SK-N-SH (cell line): ENCODE results near the gene TPD52L3.

Experiments used
- EZH2phosphoT487 ChIP-seq: fragments of 200-600 bp; sonication (generic); IDR thresholded peaks from 2 replicates; pipeline ENCODE4 v1.6.1; 2017; ENCODE audit warnings: low read depth, mixed run types, mild to moderate bottlenecking, antibody characterized with exemption, moderate library complexity, borderline replicate concordance
- JUND ChIP-seq: IDR thresholded peaks from 2 replicates; pipeline ENCODE4 v1.4.0; 2012
- RAD21 ChIP-seq: IDR thresholded peaks from 2 replicates; pipeline ENCODE4 v1.6.1; 2012; ENCODE audit warnings: mild to moderate bottlenecking, low read length
- YY1 ChIP-seq: IDR thresholded peaks from 2 replicates; pipeline ENCODE4 v1.4.0; 2012; ENCODE audit warnings: low read depth, mild to moderate bottlenecking
- TF ChIP-seq, protein P1 (sequence below): IDR thresholded peaks from 2 replicates; pipeline ENCODE4 v1.4.0; 2012; ENCODE audit warnings: low read depth, borderline replicate concordance
- TF ChIP-seq, protein P2 (sequence below): IDR thresholded peaks from 2 replicates; pipeline ENCODE4; 2012
- TF ChIP-seq, protein P3 (sequence below): fragments of 200-600 bp; sonication (generic); IDR thresholded peaks from 2 replicates; pipeline ENCODE4 v1.6.1; 2017; ENCODE audit warnings: antibody characterized with exemption, mild to moderate bottlenecking, moderate library complexity
- TF ChIP-seq, protein P4 (sequence below): fragments of 150-350 bp; IDR thresholded peaks from 2 replicates; pipeline ENCODE4 v1.6.1; 2017; ENCODE audit warnings: antibody characterized with exemption, low read length, low read depth, borderline replicate concordance

DNA sequence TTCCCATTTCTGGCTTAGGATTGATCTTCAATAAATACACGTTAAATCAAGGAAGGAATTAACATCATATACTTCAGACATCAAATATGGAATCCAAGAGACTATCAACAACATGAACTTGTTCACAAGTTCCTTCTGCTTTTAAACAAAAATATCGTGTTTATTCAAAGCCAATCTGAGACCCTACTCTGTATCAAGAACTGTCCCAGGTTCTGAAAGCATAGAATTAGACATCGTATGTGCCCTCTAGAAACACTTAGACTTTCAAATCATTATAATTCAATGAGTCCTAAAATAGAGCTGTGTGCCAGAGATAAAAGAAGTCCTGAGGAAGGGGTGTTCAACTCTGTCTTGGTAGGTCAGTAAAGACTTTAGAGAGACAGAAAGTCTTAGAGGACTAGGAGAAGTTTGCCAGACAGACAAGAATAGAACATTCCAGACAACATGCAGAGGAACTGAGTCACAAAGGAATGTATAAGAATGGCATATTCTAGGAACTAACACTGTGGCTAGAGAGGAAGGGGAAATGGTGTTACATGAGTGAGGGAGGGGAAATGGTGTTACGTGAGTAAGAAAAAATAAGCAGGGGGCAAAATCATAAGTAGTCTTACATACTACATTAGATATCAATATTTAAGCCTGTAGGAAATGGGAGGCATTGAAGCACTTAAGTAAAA lies 2.9 kb downstream of the TPD52L3 start:
- TF ChIP-seq, protein P1, sequence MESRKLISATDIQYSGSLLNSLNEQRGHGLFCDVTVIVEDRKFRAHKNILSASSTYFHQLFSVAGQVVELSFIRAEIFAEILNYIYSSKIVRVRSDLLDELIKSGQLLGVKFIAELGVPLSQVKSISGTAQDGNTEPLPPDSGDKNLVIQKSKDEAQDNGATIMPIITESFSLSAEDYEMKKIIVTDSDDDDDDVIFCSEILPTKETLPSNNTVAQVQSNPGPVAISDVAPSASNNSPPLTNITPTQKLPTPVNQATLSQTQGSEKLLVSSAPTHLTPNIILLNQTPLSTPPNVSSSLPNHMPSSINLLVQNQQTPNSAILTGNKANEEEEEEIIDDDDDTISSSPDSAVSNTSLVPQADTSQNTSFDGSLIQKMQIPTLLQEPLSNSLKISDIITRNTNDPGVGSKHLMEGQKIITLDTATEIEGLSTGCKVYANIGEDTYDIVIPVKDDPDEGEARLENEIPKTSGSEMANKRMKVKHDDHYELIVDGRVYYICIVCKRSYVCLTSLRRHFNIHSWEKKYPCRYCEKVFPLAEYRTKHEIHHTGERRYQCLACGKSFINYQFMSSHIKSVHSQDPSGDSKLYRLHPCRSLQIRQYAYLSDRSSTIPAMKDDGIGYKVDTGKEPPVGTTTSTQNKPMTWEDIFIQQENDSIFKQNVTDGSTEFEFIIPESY = no peak
- TF ChIP-seq, protein P2, sequence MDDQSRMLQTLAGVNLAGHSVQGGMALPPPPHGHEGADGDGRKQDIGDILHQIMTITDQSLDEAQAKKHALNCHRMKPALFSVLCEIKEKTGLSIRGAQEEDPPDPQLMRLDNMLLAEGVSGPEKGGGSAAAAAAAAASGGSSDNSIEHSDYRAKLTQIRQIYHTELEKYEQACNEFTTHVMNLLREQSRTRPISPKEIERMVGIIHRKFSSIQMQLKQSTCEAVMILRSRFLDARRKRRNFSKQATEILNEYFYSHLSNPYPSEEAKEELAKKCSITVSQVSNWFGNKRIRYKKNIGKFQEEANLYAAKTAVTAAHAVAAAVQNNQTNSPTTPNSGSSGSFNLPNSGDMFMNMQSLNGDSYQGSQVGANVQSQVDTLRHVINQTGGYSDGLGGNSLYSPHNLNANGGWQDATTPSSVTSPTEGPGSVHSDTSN = no peak
- TF ChIP-seq EZH2phosphoT487 (no peak), YY1 (no peak), JUND (no peak), RAD21 (no peak)
- TF ChIP-seq, protein P3, sequence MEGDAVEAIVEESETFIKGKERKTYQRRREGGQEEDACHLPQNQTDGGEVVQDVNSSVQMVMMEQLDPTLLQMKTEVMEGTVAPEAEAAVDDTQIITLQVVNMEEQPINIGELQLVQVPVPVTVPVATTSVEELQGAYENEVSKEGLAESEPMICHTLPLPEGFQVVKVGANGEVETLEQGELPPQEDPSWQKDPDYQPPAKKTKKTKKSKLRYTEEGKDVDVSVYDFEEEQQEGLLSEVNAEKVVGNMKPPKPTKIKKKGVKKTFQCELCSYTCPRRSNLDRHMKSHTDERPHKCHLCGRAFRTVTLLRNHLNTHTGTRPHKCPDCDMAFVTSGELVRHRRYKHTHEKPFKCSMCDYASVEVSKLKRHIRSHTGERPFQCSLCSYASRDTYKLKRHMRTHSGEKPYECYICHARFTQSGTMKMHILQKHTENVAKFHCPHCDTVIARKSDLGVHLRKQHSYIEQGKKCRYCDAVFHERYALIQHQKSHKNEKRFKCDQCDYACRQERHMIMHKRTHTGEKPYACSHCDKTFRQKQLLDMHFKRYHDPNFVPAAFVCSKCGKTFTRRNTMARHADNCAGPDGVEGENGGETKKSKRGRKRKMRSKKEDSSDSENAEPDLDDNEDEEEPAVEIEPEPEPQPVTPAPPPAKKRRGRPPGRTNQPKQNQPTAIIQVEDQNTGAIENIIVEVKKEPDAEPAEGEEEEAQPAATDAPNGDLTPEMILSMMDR = no peak
- TF ChIP-seq, protein P4, sequence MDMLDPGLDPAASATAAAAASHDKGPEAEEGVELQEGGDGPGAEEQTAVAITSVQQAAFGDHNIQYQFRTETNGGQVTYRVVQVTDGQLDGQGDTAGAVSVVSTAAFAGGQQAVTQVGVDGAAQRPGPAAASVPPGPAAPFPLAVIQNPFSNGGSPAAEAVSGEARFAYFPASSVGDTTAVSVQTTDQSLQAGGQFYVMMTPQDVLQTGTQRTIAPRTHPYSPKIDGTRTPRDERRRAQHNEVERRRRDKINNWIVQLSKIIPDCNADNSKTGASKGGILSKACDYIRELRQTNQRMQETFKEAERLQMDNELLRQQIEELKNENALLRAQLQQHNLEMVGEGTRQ = no peak
